Upper lobe of left lung (tissue), 4 donors: ENCODE measurements around the gene DUSP2.

ENCODE experiments used
- EP300 ChIP-seq, 4 donors: sonication (generic); formaldehyde crosslinking; IDR thresholded peaks; one replicate each; pipeline ENCODE4 v1.5.1; 2017; ENCODE audit warnings: antibody characterized with exemption in 4 of 4, control low read depth in 2 of 4
- POLR2AphosphoS5 ChIP-seq, 2 donors: sonication (generic); formaldehyde crosslinking; IDR thresholded peaks; one replicate each; pipeline ENCODE4 v1.5.1; 2017; ENCODE audit warnings: antibody characterized with exemption in 2 of 2
- TF ChIP-seq, protein P1 (sequence below), 6 experiments: fragments of 450-650 bp in 4 of 6; fragments of 200-600 bp in 2 of 6; sonication (generic) in 2 of 6; IDR thresholded peaks; one replicate each; pipeline ENCODE4 v1.5.1; 2016 to 2019; ENCODE audit warnings: antibody characterized with exemption in 6 of 6

DNA sequence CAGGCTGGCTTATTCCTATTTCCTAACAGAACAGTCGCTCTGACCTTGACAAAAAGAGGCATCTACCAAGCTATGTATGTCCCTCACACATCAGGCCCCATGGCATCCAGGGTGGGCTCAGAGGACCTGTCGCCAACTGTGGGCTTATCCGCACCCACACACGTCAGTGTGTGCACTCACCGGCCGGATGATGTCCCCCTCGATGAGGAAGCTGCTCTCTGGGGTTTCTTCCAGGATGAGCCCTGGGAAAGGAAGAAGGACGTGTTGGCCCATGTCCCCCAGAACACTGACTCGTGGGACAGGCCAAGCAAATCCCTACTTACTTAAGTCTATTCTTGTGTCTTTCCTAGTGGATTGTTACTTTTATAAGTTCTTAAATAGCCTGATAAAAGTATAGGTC, 10.1 kb downstream of the DUSP2 start:
- TF ChIP-seq, protein P1, sequence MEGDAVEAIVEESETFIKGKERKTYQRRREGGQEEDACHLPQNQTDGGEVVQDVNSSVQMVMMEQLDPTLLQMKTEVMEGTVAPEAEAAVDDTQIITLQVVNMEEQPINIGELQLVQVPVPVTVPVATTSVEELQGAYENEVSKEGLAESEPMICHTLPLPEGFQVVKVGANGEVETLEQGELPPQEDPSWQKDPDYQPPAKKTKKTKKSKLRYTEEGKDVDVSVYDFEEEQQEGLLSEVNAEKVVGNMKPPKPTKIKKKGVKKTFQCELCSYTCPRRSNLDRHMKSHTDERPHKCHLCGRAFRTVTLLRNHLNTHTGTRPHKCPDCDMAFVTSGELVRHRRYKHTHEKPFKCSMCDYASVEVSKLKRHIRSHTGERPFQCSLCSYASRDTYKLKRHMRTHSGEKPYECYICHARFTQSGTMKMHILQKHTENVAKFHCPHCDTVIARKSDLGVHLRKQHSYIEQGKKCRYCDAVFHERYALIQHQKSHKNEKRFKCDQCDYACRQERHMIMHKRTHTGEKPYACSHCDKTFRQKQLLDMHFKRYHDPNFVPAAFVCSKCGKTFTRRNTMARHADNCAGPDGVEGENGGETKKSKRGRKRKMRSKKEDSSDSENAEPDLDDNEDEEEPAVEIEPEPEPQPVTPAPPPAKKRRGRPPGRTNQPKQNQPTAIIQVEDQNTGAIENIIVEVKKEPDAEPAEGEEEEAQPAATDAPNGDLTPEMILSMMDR (IDR thresholded peaks at IDR 0.05): no peak
- no peak for TF ChIP-seq POLR2AphosphoS5 (IDR thresholded peaks at IDR 0.05)
- TF ChIP-seq EP300 (IDR thresholded peaks at IDR 0.05): no peak
